Neutrophil (primary cell): ENCODE measurements around the gene ACAN.

Experiments
- H3K27ac ChIP-seq: fragments of 200-600 bp; sonication (generic); 2 replicates; pipeline ENCODE4 v1.5.1; 2016; ENCODE audit warnings: mild to moderate bottlenecking, moderate library complexity
- H3K27me3 ChIP-seq: fragments of 200-600 bp; sonication (generic); 2 replicates; pipeline ENCODE4 v1.6.0; 2016; ENCODE audit warnings: mild to moderate bottlenecking
- H3K36me3 ChIP-seq: fragments of 200-600 bp; sonication (generic); 2 replicates; pipeline ENCODE4 v1.5.1; 2017
- H3K4me1 ChIP-seq, 2 experiments: fragments of 200-600 bp in 1 of 2; sonication (generic) in 1 of 2; 1 replicate in 1 of 2; 2 replicates in 1 of 2; pipeline versions ENCODE4 v1.5.1 to v1.6.1; 2013 to 2016; ENCODE audit warnings: low read depth in 1 of 2, low read length in 1 of 2, mild to moderate bottlenecking in 1 of 2, moderate library complexity in 1 of 2; ENCODE audit not compliant: control insufficient read depth in 1 of 2, insufficient read depth in 1 of 2
- H3K4me3 ChIP-seq, 2 experiments: fragments of 200-600 bp in 1 of 2; sonication (generic) in 1 of 2; 1 replicate in 1 of 2; 2 replicates in 1 of 2; pipeline ENCODE4 v1.5.1; 2013 to 2016; ENCODE audit warnings: low read depth in 1 of 2, low read length in 1 of 2, mild to moderate bottlenecking in 1 of 2, moderate library complexity in 1 of 2
- H3K9me3 ChIP-seq: fragments of 200-600 bp; sonication (generic); 2 replicates; pipeline ENCODE4 v1.5.1; 2016
- TF ChIP-seq, protein P1 (sequence below): fragments of 200-600 bp; sonication (generic); IDR thresholded peaks from 2 replicates; pipeline ENCODE4 v1.5.1; 2016; ENCODE audit warnings: antibody characterized with exemption

ACAN gene

DNA sequence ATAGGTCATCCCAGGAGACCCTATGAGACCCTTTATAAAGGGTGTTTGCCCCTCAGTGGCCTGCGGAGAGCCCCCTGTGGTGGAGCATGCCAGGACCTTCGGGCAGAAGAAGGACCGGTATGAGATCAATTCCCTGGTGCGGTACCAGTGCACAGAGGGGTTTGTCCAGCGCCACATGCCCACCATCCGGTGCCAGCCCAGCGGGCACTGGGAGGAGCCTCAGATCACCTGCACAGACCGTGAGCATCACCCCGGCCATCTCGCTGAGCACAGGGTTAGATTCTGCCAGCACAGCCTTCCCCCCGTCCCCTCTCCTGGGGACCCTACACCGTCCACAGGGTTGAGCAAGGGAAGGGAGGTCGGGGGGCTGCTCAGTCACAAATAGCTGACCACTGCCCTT lies 70.5 kb downstream of the ACAN start:
- peaks cover 9% of the 10 kb centered on the region for H3K27me3 ChIP-seq
- no peaks in the 10 kb centered on the region for H3K9me3 ChIP-seq
- TF ChIP-seq, protein P1, sequence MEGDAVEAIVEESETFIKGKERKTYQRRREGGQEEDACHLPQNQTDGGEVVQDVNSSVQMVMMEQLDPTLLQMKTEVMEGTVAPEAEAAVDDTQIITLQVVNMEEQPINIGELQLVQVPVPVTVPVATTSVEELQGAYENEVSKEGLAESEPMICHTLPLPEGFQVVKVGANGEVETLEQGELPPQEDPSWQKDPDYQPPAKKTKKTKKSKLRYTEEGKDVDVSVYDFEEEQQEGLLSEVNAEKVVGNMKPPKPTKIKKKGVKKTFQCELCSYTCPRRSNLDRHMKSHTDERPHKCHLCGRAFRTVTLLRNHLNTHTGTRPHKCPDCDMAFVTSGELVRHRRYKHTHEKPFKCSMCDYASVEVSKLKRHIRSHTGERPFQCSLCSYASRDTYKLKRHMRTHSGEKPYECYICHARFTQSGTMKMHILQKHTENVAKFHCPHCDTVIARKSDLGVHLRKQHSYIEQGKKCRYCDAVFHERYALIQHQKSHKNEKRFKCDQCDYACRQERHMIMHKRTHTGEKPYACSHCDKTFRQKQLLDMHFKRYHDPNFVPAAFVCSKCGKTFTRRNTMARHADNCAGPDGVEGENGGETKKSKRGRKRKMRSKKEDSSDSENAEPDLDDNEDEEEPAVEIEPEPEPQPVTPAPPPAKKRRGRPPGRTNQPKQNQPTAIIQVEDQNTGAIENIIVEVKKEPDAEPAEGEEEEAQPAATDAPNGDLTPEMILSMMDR, result no peak
- H3K36me3 ChIP-seq, result no peaks in the 10 kb centered on the region
- no peak overlapping the region for H3K4me3 ChIP-seq
- no peaks in the 10 kb centered on the region for H3K4me1 ChIP-seq
- no peak overlapping the region for H3K27ac ChIP-seq

GRCh38 chr15:88874275-88874674 lies 71.0 kb downstream of the ACAN start:
- no peak overlapping the region for H3K4me3 ChIP-seq
- no peaks in the 10 kb centered on the region for H3K36me3 ChIP-seq
- H3K4me1 ChIP-seq, result no peaks in the 10 kb centered on the region
- H3K27me3 ChIP-seq, result peaks cover 9% of the 10 kb centered on the region
- H3K27ac ChIP-seq, result no peak overlapping the region
- TF ChIP-seq, protein P1, result no peak
- no peaks in the 10 kb centered on the region for H3K9me3 ChIP-seq

DNA sequence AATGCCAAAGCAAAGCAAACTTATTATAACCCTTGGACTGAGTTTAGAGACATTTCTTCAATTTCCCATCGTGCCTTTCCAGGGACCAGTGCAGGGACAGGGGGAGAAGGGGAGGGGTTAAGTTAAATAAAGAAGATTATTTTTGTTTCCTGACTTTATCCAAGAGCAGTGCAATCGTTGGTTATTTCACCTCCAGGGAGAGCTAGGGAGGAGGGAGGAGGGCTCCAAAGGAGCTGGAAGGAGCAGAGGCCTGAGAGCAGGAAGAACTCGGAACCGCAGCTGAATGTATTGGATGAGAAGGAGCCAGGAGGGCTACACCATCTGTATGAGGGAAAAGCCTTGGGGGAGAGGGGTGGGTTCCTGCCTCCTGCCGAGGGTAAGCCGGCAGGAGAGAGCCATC lies 71.4 kb downstream of the ACAN start:
- H3K27ac ChIP-seq, result no peak overlapping the region
- peaks cover 9% of the 10 kb centered on the region for H3K27me3 ChIP-seq
- no peaks in the 10 kb centered on the region for H3K4me1 ChIP-seq
- H3K9me3 ChIP-seq, result no peaks in the 10 kb centered on the region
- no peaks in the 10 kb centered on the region for H3K36me3 ChIP-seq
- TF ChIP-seq, protein P1, result no peak
- H3K4me3 ChIP-seq, result no peak overlapping the region

- Histone ChIP-seq H3K36me3 (no peaks in the 10 kb centered on the region), H3K4me1 (no peaks in the 10 kb centered on the region), H3K9me3 (no peaks in the 10 kb centered on the region), H3K27me3 (peaks cover 9% of the 10 kb centered on the region), H3K4me3 (no peak overlapping the region), H3K27ac (no peak overlapping the region)
- TF ChIP-seq, protein P1, result no peak
Measured at GRCh38 chr15:88876573-88876972, 73.3 kb downstream of the ACAN start.

GRCh38 chr15:88877415-88877814 lies 74.2 kb downstream of the ACAN start:
- H3K36me3 ChIP-seq, result no peaks in the 10 kb centered on the region
- H3K27ac ChIP-seq, result no peak overlapping the region
- no peaks in the 10 kb centered on the region for H3K9me3 ChIP-seq
- H3K4me1 ChIP-seq, result no peaks in the 10 kb centered on the region
- peaks cover 3% of the 10 kb centered on the region for H3K27me3 ChIP-seq
- TF ChIP-seq, protein P1, result no peak
- H3K4me3 ChIP-seq, result no peak overlapping the region

DNA sequence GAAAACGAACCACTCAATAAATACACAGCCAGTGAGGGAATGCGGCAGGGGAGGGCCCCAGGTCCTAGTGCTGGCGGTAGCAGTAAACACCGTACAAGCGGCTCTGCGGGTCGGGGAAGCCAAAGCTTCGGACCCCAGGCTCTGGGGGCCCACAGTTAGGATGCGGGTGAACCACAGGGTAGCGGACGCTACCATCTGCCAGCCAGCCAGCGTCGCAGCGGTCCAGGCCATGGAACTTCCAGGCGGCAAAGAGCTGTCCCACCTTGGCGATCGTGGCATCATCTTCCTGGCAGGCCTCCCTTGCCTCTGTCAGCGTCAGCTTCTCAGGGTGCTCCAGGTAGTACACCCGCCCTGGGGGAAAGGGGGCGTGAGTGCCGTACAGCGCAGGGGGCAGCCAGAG lies 74.7 kb downstream of the ACAN start:
- TF ChIP-seq, protein P1, result no peak
- no peak overlapping the region for H3K4me3 ChIP-seq
- H3K27me3 ChIP-seq, result peaks cover under 1% of the 10 kb centered on the region
- H3K27ac ChIP-seq, result no peak overlapping the region
- H3K9me3 ChIP-seq, result no peaks in the 10 kb centered on the region
- no peaks in the 10 kb centered on the region for H3K36me3 ChIP-seq
- no peaks in the 10 kb centered on the region for H3K4me1 ChIP-seq
